GM12864 (cell line): ENCODE measurements around the gene LINGO1.

ENCODE experiments used
- DNase-seq: peaks from one replicate; pipeline ENCODE4 v3.0.0-alpha.2; 2011; ENCODE audit warnings: low read depth
- H3K4me3 ChIP-seq: 2 replicates; pipeline ENCODE4 v1.5.1; 2011; ENCODE audit warnings: mild to moderate bottlenecking, low read depth, low read length, control low read depth
- CTCF ChIP-seq: IDR thresholded peaks from 2 replicates; pipeline ENCODE4 v1.5.1; 2011; ENCODE audit warnings: low read depth, mild to moderate bottlenecking, moderate library complexity, low read length, control low read depth, inconsistent platforms; ENCODE audit errors: missing control alignments

LINGO1 gene

GRCh38 chr15:77578641-77579372, 53.9 kb downstream of the LINGO1 start:
- no peak for DNase-seq
- no peak overlapping the region for H3K4me3 ChIP-seq
- TF ChIP-seq CTCF: no peak

GRCh38 chr15:77577366-77577950, 55.3 kb downstream of the LINGO1 start:
- no peak for DNase-seq
- H3K4me3 ChIP-seq: no peak overlapping the region
- no peak for TF ChIP-seq CTCF

GRCh38 chr15:77576538-77576937, 56.2 kb downstream of the LINGO1 start:
- H3K4me3 ChIP-seq: no peak overlapping the region
- TF ChIP-seq CTCF: no peak
- DNase-seq: no peak

GRCh38 chr15:77575203-77575934, 57.3 kb downstream of the LINGO1 start:
- no peak overlapping the region for H3K4me3 ChIP-seq
- TF ChIP-seq CTCF: no peak
- no peak for DNase-seq

GRCh38 chr15:77574521-77575202, 58.0 kb downstream of the LINGO1 start:
- H3K4me3 ChIP-seq: no peak overlapping the region
- TF ChIP-seq CTCF: no peak
- DNase-seq: no peak

GRCh38 chr15:77573802-77574201, 58.9 kb downstream of the LINGO1 start:
- H3K4me3 ChIP-seq: no peak overlapping the region
- no peak for DNase-seq
- no peak for TF ChIP-seq CTCF
